OCI-LY7 (cell line): ENCODE measurements around the gene DYDC1. TPM values are rescaled to one million over a fixed set of nuclear protein-coding genes. Genes with fewer than 3 reads are reported as not detected.

Experiments
- BruUV-seq: library from RNA; stranded (reverse); fragments of 400-500 nt; replicated peaks from 2 replicates; lab custom pipeline; 2021; lab: Mats Ljungman, UMichigan
- CTCF ChIA-PET: fragments of 300-600 bp; sonication (Branson Sonifier 250); formaldehyde crosslinking; loops from one replicate; lab custom pipeline; 2022; ENCODE audit warnings: antibody characterized with exemption; ENCODE audit not compliant: unreplicated experiment; lab: Charles Lee
- POLR2A ChIA-PET: fragments of 300-600 bp; sonication (Branson Sonifier 250); formaldehyde crosslinking; loops from one replicate; lab custom pipeline; 2022; ENCODE audit warnings: antibody characterized with exemption; lab: Charles Lee
- DNase-seq: peaks from one replicate; pipeline ENCODE4 v3.0.0-alpha.2; 2015; ENCODE audit warnings: low spot score
- H2AFZ ChIP-seq: fragments of 200-600 bp; sonication (generic), shearing (Covaris generic); 2 replicates; pipeline ENCODE4 v1.6.1; 2014; ENCODE audit warnings: mild to moderate bottlenecking, antibody characterized with exemption, low read length, moderate library complexity
- H3K27ac ChIP-seq: fragments of 200-600 bp; sonication (generic); 2 replicates; pipeline ENCODE4 v1.5.1; 2014; ENCODE audit warnings: mixed run types, low read depth, mild to moderate bottlenecking, moderate library complexity, low read length, inconsistent platforms; ENCODE audit not compliant: poor library complexity, severe bottlenecking
- H3K36me3 ChIP-seq: fragments of 200-600 bp; sonication (generic); 2 replicates; pipeline ENCODE4 v1.6.1; 2014; ENCODE audit warnings: mild to moderate bottlenecking, antibody characterized with exemption, low read length, moderate library complexity, mixed read lengths; ENCODE audit not compliant: insufficient read depth
- H3K4me1 ChIP-seq: fragments of 200-600 bp; sonication (generic); 2 replicates; pipeline ENCODE4 v1.5.1; 2014; ENCODE audit warnings: mild to moderate bottlenecking, low read length; ENCODE audit not compliant: insufficient read depth, poor library complexity, severe bottlenecking
- H3K4me2 ChIP-seq: fragments of 200-600 bp; sonication (generic); 2 replicates; pipeline ENCODE4 v1.6.1; 2014; ENCODE audit warnings: mild to moderate bottlenecking, low read length
- H3K4me3 ChIP-seq: fragments of 200-600 bp; sonication (generic); 2 replicates; pipeline ENCODE4 v1.5.1; 2014; ENCODE audit warnings: mild to moderate bottlenecking, low read depth, low read length; ENCODE audit not compliant: poor library complexity, severe bottlenecking
- H3K79me2 ChIP-seq: fragments of 200-600 bp; sonication (generic); 2 replicates; pipeline ENCODE4 v1.6.1; 2016; ENCODE audit warnings: low read depth, mild to moderate bottlenecking, low read length, moderate library complexity, mixed read lengths; ENCODE audit not compliant: insufficient read depth
- H3K9me2 ChIP-seq: fragments of 200-600 bp; sonication (generic); 2 replicates; pipeline ENCODE4 v1.6.1; 2016; ENCODE audit warnings: mild to moderate bottlenecking, low read length, mixed read lengths; ENCODE audit not compliant: insufficient read depth
- H3K9me3 ChIP-seq: fragments of 200-600 bp; sonication (generic); 2 replicates; pipeline ENCODE4 v1.6.1; 2014; ENCODE audit warnings: mild to moderate bottlenecking, mixed run types, low read length, mixed read lengths
- H4K20me1 ChIP-seq: fragments of 200-600 bp; sonication (generic); 2 replicates; pipeline ENCODE4 v1.6.1; 2014; ENCODE audit warnings: mild to moderate bottlenecking, antibody characterized with exemption, low read length, moderate library complexity, mixed read lengths; ENCODE audit not compliant: insufficient read depth
- CTCF ChIP-seq: fragments of 200-600 bp; sonication (generic); conservative IDR thresholded peaks from 2 replicates; pipeline ENCODE4 v1.5.1; 2014; ENCODE audit warnings: mild to moderate bottlenecking, antibody characterized with exemption, low read length, moderate library complexity, mixed read lengths
- EZH2phosphoT487 ChIP-seq: fragments of 200-600 bp; sonication (generic); IDR thresholded peaks from 2 replicates; pipeline ENCODE4 v1.6.1; 2018; ENCODE audit warnings: low read depth, borderline replicate concordance, mild to moderate bottlenecking, mixed run types, antibody characterized with exemption, low read length, moderate library complexity, mixed read lengths
- intact Hi-C: fragments of 100-400 bp; cut with micrococcal nuclease; formaldehyde crosslinking; loops from one replicate; pipeline ENCODE4 v1.10.0; 2022; ENCODE audit not compliant: unreplicated experiment
- total RNA-seq, 2 experiments: library from RNA; depleted of rRNA in 1 of 2; stranded (reverse); fragments of >200 nt in 1 of 2; shearing (Covaris generic) in 1 of 2; gene quantifications; 2 replicates each; pipeline ENCODE4 v1.2.3, GENCODE V29; 2014 to 2022

DYDC1 gene
- total RNA-seq, 2 experiments from 2014 or later, result not detected

- POLR2A ChIA-PET, result no interaction called here
- intact Hi-C loops, result no loop called here
Measured at GRCh38 chr10:80357851-80358125, 1.2 kb upstream of the DYDC1 start.

GRCh38 chr10:80356989-80357850 is 665 bp upstream of the DYDC1 start:
- H3K4me1 ChIP-seq, result no peaks in the 10 kb centered on the region
- no peak for DNase-seq
- no peaks in the 10 kb centered on the region for H3K79me2 ChIP-seq
- POLR2A ChIA-PET, result no interaction called here
- no peak overlapping the region for H3K27ac ChIP-seq
- H3K4me2 ChIP-seq, result no peak overlapping the region
- H3K9me2 ChIP-seq, result no peaks in the 10 kb centered on the region
- no peaks in the 10 kb centered on the region for H3K36me3 ChIP-seq
- no peaks in the 10 kb centered on the region for H3K9me3 ChIP-seq
- intact Hi-C loops, result no loop called here
- no peak overlapping the region for H3K4me3 ChIP-seq
- TF ChIP-seq CTCF (no peak), EZH2phosphoT487 (no peak)
- no TSS peak for BruUV-seq
- CTCF ChIA-PET, result interaction anchor here (0.9 kb wide), 1 partner anchor 64 kb away, joined by 3 read pairs; no protein-coding TSS in a partner anchor
- H4K20me1 ChIP-seq, result no peaks in the 10 kb centered on the region
- no peak overlapping the region for H2AFZ ChIP-seq

More at GRCh38 chr10:80357851-80358125, 1.2 kb upstream of the DYDC1 start:
- CTCF ChIA-PET, result interaction anchor here (0.9 kb wide), 1 partner anchor 64 kb away, joined by 3 read pairs; no protein-coding TSS in a partner anchor
- BruUV-seq, result no TSS peak
- H3K4me2 ChIP-seq, result no peak overlapping the region
- no peaks in the 10 kb centered on the region for H3K9me2 ChIP-seq
- H4K20me1 ChIP-seq, result no peaks in the 10 kb centered on the region
- H3K79me2 ChIP-seq, result no peaks in the 10 kb centered on the region
- TF ChIP-seq CTCF, result no peak
- no peak for TF ChIP-seq EZH2phosphoT487
- H3K4me3 ChIP-seq, result no peak overlapping the region
- no peak overlapping the region for H3K27ac ChIP-seq
- H3K36me3 ChIP-seq, result no peaks in the 10 kb centered on the region
- no peaks in the 10 kb centered on the region for H3K4me1 ChIP-seq
- DNase-seq, result no peak
- no peaks in the 10 kb centered on the region for H3K9me3 ChIP-seq
- H2AFZ ChIP-seq, result no peak overlapping the region

- no peaks in the 10 kb centered on the region for H3K9me2 ChIP-seq
- intact Hi-C loops, result no loop called here
- H3K27ac ChIP-seq, result no peak overlapping the region
- BruUV-seq, result no TSS peak
- H3K9me3 ChIP-seq, result no peaks in the 10 kb centered on the region
- no peaks in the 10 kb centered on the region for H3K79me2 ChIP-seq
- DNase-seq, result no peak
- H3K36me3 ChIP-seq, result no peaks in the 10 kb centered on the region
- no peaks in the 10 kb centered on the region for H4K20me1 ChIP-seq
- POLR2A ChIA-PET, result interaction anchor here (0.6 kb wide), 1 partner anchor 8 kb away, joined by 3 read pairs; no protein-coding TSS in a partner anchor
- H3K4me2 ChIP-seq, result no peak overlapping the region
- no peaks in the 10 kb centered on the region for H3K4me1 ChIP-seq
- TF ChIP-seq CTCF, result no peak
- no peak for TF ChIP-seq EZH2phosphoT487
- CTCF ChIA-PET, result no interaction called here
- no peak overlapping the region for H2AFZ ChIP-seq
- H3K4me3 ChIP-seq, result no peak overlapping the region
Measured at GRCh38 chr10:80351220-80351619, 5.3 kb downstream of the DYDC1 start.
